Muscle of leg (tissue), 11 donors: ENCODE measurements around the gene CDH13. TPM values are rescaled to one million over a fixed set of nuclear protein-coding genes. Genes with fewer than 3 reads are reported as not detected.
A peak's percentile ranks its signal among the peaks of the same experiment; 100 is the strongest.

Experiments
- DNase-seq: peaks from one replicate; pipeline ENCODE4 v3.0.0; 2013
- H3K27ac ChIP-seq: one replicate; pipeline ENCODE4 v1.5.1; 2013; ENCODE audit warnings: mild to moderate bottlenecking, low read length, control low read depth
- H3K27me3 ChIP-seq: one replicate; pipeline ENCODE4 v1.6.1; 2013; ENCODE audit warnings: low read length; ENCODE audit not compliant: control insufficient read depth, insufficient read depth
- H3K36me3 ChIP-seq: one replicate; pipeline ENCODE4 v1.6.1; 2013; ENCODE audit warnings: low read length; ENCODE audit not compliant: control insufficient read depth, insufficient read depth
- H3K4me1 ChIP-seq: one replicate; pipeline ENCODE4 v1.6.1; 2013; ENCODE audit warnings: low read length; ENCODE audit not compliant: control insufficient read depth, insufficient read depth
- H3K4me3 ChIP-seq: one replicate; pipeline ENCODE4 v1.5.1; 2013; ENCODE audit warnings: low read length, control low read depth
- H3K9me3 ChIP-seq: replicated peaks from 2 replicates; pipeline ENCODE4 v1.6.1; 2013; ENCODE audit warnings: low read depth, low read length; ENCODE audit not compliant: control insufficient read depth
- WGBS: methylation state at CpG from one replicate; pipeline ENCODE4 v1.1.5; 2013; ENCODE audit warnings: missing lambda C conversion rate; ENCODE audit not compliant: insufficient coverage; 5-methylcytosine and 5-hydroxymethylcytosine counted together
- polyA plus RNA-seq, 8 donors: library from polyadenylated mRNA; unstranded; fragments of 120-200 nt; gene quantifications; one replicate each; pipeline versions ENCODE4 v1.2.1 to v1.2.3, GENCODE V29; 2013; ENCODE audit warnings: inconsistent platforms in 1 of 8, low replicate concordance in 1 of 8; ENCODE audit not compliant: insufficient read length in 8 of 8, insufficient read depth in 1 of 8
- total RNA-seq: library from RNA; stranded (reverse); fragments of 120-200 nt; gene quantifications from one replicate; pipeline ENCODE4 v1.2.4, GENCODE V29; 2013

The CDH13 gene
- total and polyA plus RNA-seq, 9 donors: 30.5 to 55.7 (median 47.9) TPM

DNA sequence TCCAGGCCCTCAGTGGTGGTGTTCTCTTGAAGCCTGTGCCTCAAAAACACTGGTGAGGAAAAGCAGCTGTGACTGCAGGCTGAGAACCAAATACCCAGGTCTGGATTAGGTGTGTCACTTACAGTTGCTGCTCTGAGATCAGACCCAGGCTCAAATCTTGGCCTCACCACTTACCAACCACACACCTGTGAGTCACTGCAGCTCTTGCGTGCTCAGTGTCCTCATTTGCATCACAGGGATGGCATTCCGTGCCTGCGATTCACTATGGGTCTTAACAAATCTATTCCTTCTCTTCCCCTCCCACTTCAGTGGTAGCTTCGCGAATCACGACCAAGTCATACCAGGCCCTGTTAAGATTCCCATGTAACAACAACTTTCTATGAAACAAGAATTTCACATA is 947.6 kb downstream of the CDH13 start:
- no peaks in the 10 kb centered on the region for H3K27me3 ChIP-seq
- no peaks in the 10 kb centered on the region for H3K36me3 ChIP-seq
- H3K4me3 ChIP-seq: no peak overlapping the region
- WGBS: 66% methylated on average over 6 of the region's 6 CpGs
- no peaks in the 10 kb centered on the region for H3K4me1 ChIP-seq
- no peak for DNase-seq
- no peak overlapping the region for H3K27ac ChIP-seq
- peaks cover 3% of the 10 kb centered on the region for H3K9me3 ChIP-seq

DNA sequence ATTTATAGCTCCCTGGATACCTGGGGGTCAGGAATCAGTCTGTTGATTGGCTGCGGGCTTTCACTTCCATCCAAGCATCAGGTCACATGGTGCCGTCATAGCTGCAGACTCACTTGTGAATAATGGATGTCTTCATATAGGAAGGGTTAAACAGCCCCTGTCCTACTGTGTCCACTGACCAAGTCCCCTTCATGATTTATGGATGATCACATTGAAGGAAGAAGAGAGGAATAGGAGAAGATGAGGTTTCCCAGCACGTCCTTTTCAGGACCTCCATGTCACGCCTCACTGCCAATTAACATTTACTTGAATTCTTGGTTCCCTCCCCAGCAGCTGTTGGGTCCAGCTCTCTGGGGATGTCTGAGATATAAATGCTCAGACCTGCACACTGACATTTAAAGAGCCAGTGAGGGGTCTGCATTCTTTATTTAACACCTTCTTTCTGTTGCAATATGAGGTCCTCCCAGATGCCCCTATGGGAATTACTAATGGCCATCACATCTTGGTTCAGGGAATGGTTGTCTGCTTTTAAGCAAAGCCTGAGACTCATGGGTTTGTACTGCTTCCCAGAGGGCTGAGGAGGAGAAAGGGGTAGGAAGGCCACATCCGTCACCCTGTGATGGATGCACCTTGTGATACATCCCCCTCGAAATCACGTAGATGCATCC is 950.4 kb downstream of the CDH13 start:
- no peak overlapping the region for H3K27ac ChIP-seq
- DNase-seq: no peak
- H3K27me3 ChIP-seq: no peaks in the 10 kb centered on the region

DNA sequence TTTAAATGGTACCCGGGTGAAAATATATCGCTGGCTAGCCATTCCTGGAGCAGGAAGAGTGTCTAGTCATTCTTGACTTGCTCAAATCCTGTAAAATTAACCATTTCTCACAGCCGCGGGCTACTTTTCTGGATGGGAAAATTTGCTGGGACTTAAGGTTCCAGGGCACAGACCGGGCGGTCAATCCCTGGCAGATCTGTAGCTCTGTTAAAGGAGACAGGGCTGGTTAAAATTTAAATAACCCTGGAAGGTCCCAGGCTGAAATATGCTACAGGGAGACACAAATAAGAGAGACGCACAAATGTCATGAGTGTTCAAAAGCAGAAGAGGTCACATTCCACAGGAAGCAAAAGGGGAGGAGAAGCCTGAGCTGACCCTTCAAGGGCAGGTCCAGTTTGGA is 951.4 kb downstream of the CDH13 start:
- no peak overlapping the region for H3K27ac ChIP-seq
- 60% methylated on average over 3 of the region's 7 CpGs for WGBS
- no peaks in the 10 kb centered on the region for H3K4me1 ChIP-seq
- H3K4me3 ChIP-seq: no peak overlapping the region
- no peaks in the 10 kb centered on the region for H3K27me3 ChIP-seq
- peaks cover 3% of the 10 kb centered on the region for H3K9me3 ChIP-seq
- H3K36me3 ChIP-seq: no peaks in the 10 kb centered on the region
- no peak for DNase-seq

More for the DNA sequence above, 950.4 kb downstream of the CDH13 start:
- Histone ChIP-seq H3K36me3 (no peaks in the 10 kb centered on the region), H3K4me3 (no peak overlapping the region), H3K4me1 (no peaks in the 10 kb centered on the region), H3K9me3 (peaks cover 3% of the 10 kb centered on the region)
- WGBS: no CpG with 5 or more reads among the region's 7 CpGs

DNA sequence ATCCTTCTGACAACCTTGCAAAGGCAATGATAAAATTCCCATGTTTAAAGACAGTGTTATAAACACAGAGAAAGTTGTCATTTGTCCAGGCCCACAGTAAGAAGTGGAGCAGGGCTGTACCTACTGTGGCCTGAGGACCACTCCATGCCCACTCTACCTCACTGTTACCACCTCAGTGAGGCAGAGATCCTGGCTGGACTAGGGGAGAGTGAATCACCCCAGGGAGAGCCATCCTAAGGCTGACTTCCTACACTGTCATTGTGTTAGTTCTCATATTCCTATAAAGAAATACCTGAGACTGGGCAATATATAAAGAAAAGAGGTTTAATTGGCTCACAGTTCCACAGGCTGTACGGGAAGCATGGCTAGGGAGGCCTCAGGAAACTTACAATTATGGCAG is 952.3 kb downstream of the CDH13 start:
- H3K4me1 ChIP-seq: no peaks in the 10 kb centered on the region
- peaks cover 3% of the 10 kb centered on the region for H3K9me3 ChIP-seq
- H3K27me3 ChIP-seq: no peaks in the 10 kb centered on the region
- no peak overlapping the region for H3K4me3 ChIP-seq
- WGBS: no CpG with 5 or more reads among the region's 1 CpG
- no peak overlapping the region for H3K27ac ChIP-seq
- DNase-seq: no peak
- H3K36me3 ChIP-seq: no peaks in the 10 kb centered on the region

DNA sequence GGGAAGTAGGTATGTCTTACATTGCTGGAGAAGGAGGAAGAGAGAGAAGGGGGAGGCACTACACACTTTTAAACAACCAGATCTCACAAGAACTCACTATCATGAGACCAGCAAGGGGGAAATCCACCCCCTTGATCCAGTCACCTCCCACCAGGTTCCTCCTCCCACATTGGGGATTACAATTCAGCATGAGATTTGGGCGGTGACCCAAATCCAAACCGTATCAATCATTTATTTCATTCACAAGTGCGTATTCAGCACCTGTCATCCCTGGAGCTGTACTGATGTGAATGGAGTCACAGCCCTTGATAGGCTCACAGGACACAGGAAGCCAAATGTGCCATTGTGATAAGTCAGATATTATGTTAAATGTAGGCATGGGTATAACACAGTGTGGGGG is 952.7 kb downstream of the CDH13 start:
- WGBS: no CpG with 5 or more reads among the region's 3 CpGs
- no peak overlapping the region for H3K4me3 ChIP-seq

DNA sequence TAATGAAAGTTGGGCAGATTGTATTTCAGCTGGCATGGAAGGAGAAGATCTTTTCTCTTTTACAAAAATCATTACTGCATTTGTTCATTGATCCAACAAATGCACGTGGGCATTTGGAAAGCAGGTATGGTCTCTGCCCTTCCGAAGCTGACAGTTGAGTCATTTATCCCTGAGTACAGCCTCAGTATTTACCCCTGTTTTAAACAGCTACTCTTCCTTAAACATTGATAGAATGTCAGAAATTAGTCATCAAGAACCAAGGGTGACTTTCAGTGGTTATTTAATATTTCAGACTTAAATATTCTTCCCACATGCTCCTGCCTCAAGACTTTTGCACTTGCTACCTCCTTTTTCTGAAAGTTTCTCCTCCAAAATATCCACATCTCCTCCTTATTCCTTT is 954.3 kb downstream of the CDH13 start:
- Histone ChIP-seq H3K27ac (no peak overlapping the region), H3K4me3 (no peak overlapping the region), H3K36me3 (no peaks in the 10 kb centered on the region), H3K9me3 (peaks cover under 1% of the 10 kb centered on the region), H3K4me1 (peaks cover 7% of the 10 kb centered on the region), H3K27me3 (no peaks in the 10 kb centered on the region)
- no peak for DNase-seq
- WGBS: no CpG with 5 or more reads among the region's 2 CpGs

More for the DNA sequence above, 952.7 kb downstream of the CDH13 start:
- no peak for DNase-seq
- H3K36me3 ChIP-seq: no peaks in the 10 kb centered on the region
- no peaks in the 10 kb centered on the region for H3K4me1 ChIP-seq
- peaks cover 3% of the 10 kb centered on the region for H3K9me3 ChIP-seq
- no peak overlapping the region for H3K27ac ChIP-seq
- no peaks in the 10 kb centered on the region for H3K27me3 ChIP-seq

DNA sequence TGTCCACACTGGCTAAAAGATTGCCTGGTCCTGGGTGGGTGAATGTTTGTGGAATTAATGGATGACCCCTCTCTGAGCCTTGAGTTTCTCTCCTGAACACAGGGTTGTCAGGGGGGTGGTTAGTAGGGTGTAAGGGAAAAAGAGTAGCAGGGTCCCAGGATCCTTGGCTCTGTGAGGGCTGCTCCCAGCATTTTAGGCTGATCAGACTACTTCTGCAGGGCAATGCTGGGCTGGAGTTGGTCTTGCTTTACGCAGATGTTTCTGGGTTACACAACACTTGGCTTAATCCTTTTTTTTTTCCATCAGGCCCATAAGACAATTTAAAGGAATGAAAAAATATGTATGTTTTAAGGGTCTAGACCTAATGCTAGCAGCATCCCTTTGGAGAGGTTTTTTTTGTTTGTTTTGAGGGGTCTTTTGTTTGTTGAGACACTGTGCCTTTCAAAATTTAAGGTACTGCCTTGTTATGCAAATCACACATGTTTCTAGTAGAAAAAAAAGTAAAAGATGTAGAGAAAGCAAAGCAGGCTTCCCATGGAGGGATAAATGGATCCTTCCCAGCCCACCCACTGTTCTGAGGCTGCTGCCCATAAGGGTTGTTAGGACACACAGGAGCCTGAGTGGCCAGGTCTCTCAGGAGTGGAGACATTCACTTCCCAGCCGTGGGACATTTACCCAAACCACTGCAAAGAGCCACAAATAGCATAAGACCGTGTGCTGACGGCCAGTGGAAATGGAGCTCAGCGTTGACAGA is 955.4 kb downstream of the CDH13 start:
- 79% methylated on average over 4 of the region's 5 CpGs for WGBS
- Histone ChIP-seq H3K4me3 (no peak overlapping the region), H3K4me1 (peaks cover 8% of the 10 kb centered on the region), H3K27me3 (no peaks in the 10 kb centered on the region), H3K9me3 (no peaks in the 10 kb centered on the region), H3K27ac (no peak overlapping the region), H3K36me3 (no peaks in the 10 kb centered on the region)
- DNase-seq: no peak

DNA sequence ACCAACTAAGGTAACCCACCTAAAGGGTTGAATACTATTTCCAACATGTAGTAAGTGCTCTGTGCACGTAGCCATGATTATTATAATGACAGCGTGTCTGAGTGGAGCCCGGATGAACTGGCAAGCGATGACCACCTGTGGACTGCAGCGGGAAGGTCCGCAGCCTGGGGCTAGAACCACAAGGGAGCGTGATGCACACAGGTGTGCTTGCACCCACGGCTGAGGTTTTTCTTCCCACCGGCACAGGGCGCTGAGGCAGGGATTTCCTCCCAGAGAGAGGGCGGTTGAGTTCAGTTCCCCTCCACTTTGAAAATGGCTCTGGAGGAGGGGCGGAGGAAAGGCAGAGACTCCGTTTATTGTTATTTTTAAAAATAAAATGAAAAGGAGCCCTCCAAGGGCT is 959.3 kb downstream of the CDH13 start:
- Histone ChIP-seq H3K4me3 (no peak overlapping the region), H3K27ac (no peak overlapping the region), H3K36me3 (no peaks in the 10 kb centered on the region), H3K9me3 (no peaks in the 10 kb centered on the region), H3K4me1 (peaks cover 8% of the 10 kb centered on the region), H3K27me3 (no peaks in the 10 kb centered on the region)
- DNase-seq: no peak
- WGBS: 44% methylated on average over 6 of the region's 13 CpGs

DNA sequence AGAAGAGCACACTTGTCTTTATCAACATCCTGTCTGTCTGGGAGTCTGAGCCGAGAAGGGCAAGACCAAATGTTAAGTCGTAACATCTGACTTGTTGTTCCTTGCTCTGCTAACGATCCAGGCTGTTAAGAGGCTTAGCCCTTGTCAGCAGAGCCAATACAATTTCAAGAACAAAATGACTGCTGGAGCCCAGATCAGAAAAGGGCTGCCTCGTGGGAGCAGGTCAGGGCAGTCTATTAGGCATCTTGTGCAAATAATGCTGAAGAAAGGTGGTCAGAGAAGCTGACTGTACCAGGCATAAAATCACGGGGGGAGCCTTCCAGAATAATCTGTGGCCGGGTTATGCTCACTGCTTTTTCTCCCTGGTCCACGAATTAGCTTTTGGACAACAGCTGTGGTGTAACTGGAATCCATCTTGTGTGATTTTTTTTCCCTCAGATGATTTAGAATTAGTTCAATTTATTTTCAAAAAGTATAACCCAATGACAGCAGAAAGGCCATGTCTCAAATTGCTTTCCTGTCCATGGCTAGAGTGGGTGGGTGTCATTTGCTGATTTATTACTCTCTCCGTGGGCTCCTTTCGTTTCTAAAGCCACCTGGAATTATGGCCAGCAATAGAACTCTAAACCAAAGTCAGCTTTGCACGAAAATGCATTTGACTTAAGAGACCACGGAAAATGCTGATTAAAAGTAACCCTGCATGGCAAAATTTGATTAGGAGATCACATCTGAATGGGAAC is 959.9 kb downstream of the CDH13 start:
- no peak overlapping the region for H3K27ac ChIP-seq
- peaks cover 8% of the 10 kb centered on the region for H3K4me1 ChIP-seq
- DNase-seq: peak; percentile 9
- no peaks in the 10 kb centered on the region for H3K9me3 ChIP-seq
- 17% methylated on average over 7 of the region's 11 CpGs for WGBS
- no peaks in the 10 kb centered on the region for H3K27me3 ChIP-seq
- H3K4me3 ChIP-seq: no peak overlapping the region
- H3K36me3 ChIP-seq: no peaks in the 10 kb centered on the region

DNA sequence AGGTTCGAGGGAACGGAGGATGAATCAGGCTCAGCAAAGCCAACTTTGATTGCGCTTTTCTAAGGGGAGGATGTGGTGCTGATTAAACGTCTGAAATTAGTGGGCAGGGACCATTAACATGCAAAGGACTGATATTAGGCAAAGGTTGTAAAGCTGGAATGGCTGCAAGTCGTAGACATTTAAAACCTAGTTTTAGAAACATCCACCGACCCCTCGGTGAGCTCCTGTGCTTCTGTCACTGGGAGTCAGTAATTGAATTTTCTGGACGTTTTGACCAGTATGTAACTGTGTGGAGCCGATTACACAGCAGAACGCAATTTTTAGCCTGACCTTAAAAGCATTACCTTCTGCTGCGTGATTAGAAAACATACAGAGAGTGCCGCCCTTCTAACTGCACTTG is 960.4 kb downstream of the CDH13 start:
- Histone ChIP-seq H3K27me3 (no peaks in the 10 kb centered on the region), H3K4me3 (no peak overlapping the region), H3K36me3 (no peaks in the 10 kb centered on the region), H3K27ac (no peak overlapping the region), H3K9me3 (no peaks in the 10 kb centered on the region), H3K4me1 (peaks cover 8% of the 10 kb centered on the region)
- 12% methylated on average over 8 of the region's 12 CpGs for WGBS
- no peak for DNase-seq
